Left lobe of liver (tissue), 2 donors: ENCODE measurements around the gene GGTLC3. TPM values are rescaled to one million over a fixed set of nuclear protein-coding genes. Genes with fewer than 3 reads are reported as not detected.
"Not testable (repeated sequence)": the region's sequence is repeated elsewhere in the genome, so short reads cannot be mapped to it uniquely, and the experiment has no call there.

ENCODE experiments used
- ATAC-seq: fragments of 200-7000 bp; cut with Tn5 transposase; one replicate; pipeline ENCODE4 v1.9.1; 2020; ENCODE audit warnings: mild to moderate bottlenecking, moderate library complexity
- DNase-seq: peaks from one replicate; pipeline ENCODE4 v3.0.0-alpha.2; 2020; ENCODE audit warnings: low spot score
- total RNA-seq: library from RNA; stranded (reverse); gene quantifications from one replicate; pipeline ENCODE4 v1.2.1, GENCODE V29; 2021
- donor health status: DM: no; HTN: no; CAD: no; lungs with moderate emphysema.
- donor health status: DM: no; HTN: yes; CAD: no.

Gene GGTLC3
- total RNA-seq, 1 donor from 2014 or later, result not detected

- not testable (repeated sequence) for DNase-seq, ATAC-seq
Observed at GRCh38 chr22:18522762-18523161, 4.8 kb upstream of the GGTLC3 start.

GRCh38 chr22:18513454-18513853, 4.5 kb downstream of the GGTLC3 start:
- not testable (repeated sequence) for DNase-seq, ATAC-seq

GRCh38 chr22:18512378-18512777, 5.6 kb downstream of the GGTLC3 start:
- DNase-seq, ATAC-seq: not testable (repeated sequence)

GRCh38 chr22:18511327-18511726, 6.6 kb downstream of the GGTLC3 start:
- not testable (repeated sequence) for ATAC-seq, DNase-seq

- not testable (repeated sequence) for ATAC-seq, DNase-seq
Observed at GRCh38 chr22:18496227-18496626, 21.7 kb downstream of the GGTLC3 start.

Other genes with a start within 250 kb of the GGTLC3 start
- 0.65 TPM for gene TMEM191B, start 9.6 kb upstream of the GGTLC3 start, total RNA-seq
- gene RIMBP3, start 93.8 kb upstream of the GGTLC3 start, total RNA-seq, result 0.08 TPM